SIG-M5 treated with dmso at 0.1 percent for 504 hours (cell line): Measurements from ENCODE around the gene SMAD3.

Source experiments
- DNase-seq: peaks from one replicate; lab custom pipeline; 2025; ENCODE audit not compliant: unreplicated experiment; lab: John Stamatoyannopoulos, UW

Gene SMAD3

DNA sequence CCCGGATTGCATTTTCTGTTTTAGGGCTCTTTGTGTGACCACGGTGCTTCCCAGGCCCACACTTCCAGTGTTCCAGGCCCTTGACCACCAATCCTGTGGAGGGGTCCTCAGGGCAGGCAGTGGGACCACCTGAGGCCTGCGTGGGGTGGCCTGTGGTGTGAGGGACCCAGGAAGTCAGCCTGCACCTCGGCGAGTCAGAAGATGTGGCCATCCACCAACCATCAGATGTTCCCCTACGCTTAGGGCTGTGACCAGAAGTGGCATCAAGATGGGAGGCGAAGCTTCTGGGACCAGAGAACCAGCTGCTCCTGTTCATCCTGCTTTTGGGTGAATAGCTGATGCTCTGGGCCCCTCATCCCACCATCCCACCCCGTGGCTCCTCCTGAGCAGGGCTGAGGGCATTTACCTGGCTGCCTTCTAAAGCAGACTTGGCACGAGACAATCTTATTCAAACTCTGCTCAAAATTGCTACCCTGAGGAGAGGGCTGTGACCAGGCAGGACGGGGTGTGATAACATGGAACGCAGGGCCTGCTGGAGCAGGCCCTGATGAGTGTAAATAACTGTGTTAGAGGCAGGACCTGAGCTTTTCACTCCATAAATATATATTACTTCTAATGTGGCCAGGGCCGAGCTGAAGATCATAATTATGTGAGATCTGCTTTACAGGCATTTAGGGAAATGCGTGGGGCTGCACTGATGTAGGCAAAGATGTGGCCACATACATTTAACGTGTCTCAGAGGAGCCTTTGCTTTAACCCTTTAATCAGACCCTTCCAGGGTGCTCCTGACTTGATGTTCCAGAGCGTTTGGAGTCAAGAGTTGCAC lies 28.8 kb downstream of the SMAD3 start:
- DNase-seq, result no peak

DNA sequence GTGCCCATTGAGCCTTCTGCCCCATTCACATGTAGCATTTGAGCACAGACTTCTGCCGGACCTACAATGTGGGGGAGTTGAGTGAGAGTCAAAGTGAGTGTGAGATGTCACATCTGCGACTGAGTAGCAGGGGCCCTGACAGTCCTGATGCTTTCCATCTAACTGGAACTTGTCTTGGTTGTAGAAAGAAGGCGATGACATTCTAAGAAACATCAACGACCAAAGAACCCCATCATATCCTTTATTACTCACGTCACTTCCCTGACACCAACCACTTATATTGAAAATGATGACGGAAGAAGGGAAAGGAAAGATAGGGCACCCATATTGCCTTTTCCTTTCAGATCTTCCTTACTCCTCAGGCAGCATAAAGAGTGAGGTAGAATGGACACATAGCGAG lies 30.5 kb downstream of the SMAD3 start:
- DNase-seq, result no peak

DNA sequence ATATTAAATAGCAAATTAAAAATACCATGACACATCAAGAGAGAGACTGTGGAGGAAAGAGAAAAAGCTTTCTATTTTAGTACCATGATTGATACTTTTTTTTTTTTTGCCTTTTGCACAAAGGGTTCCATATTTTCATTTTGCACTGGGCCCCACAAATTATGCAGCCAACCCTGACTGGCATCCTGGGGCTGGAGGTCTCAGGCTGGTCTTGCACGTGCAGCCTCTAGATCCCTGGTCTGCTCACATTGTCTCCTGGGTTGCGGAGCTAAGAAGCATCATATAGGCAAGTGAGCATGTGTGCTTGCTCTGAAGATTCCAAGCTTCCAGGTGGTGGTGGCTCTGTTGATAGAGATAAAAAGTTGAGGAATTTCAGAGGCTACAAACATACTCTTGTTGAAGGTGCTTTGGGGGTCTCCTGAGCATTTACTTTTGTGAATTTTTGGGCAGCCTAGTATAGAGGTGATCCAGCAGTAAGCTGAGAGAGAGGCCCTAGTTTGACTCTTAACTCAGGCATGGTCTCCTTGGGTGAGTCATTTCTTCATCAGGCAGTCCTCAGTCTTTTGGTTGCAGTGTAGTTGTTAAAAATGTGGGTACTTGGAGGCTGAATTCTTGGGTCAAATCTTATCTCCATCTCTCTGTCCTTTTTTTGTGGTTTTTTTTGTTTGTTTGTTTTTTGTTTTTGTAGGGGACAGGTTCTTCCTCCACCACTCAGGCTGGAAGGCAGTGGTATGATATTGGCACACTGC lies 31.3 kb downstream of the SMAD3 start:
- no peak for DNase-seq

- DNase-seq, result no peak
Measured at GRCh38 chr15:67097424-67097823, 32.0 kb downstream of the SMAD3 start.

DNA sequence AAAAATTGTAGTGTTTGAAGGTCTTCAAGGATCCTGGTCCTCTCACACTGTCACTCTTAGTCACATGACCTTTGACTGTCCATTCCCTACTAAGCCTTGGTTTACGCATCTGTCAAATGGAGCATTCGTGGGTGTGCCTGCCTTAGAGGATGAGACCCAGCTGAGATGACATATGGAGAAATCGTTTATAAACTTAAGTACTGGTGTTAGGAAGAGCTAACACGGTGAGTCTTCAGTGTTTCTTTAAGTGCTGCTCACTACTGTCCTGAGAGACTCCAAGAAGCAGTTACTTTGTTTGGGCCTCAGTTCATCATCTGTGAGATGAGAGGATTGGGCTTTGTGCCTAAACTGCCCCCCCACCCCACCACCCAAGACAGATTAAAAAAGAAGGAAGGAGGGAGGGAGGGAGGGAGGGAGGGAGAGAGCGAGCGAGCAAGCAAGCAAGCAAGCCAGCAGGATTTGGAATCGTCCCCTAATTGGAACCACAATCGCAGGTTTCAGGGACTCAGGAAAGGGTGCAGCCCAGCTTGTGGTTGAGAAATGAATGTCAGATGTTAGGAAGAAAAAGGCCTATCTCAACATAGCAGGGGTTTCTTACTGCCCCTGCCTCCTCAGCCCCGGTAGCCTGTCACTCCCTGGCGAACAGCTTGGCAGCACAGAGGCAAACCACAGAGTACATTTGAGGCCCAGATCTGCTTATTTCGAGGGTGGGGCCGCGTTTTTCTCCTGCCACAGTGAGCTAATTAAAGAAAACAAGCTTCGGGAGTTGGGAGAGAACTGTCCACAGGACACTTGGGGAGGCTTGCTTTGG lies 32.7 kb downstream of the SMAD3 start:
- DNase-seq, result no peak

GRCh38 chr15:67098768-67099282 lies 33.4 kb downstream of the SMAD3 start:
- no peak for DNase-seq

- DNase-seq, result no peak
Measured at GRCh38 chr15:67100124-67100791, 34.9 kb downstream of the SMAD3 start.

DNA sequence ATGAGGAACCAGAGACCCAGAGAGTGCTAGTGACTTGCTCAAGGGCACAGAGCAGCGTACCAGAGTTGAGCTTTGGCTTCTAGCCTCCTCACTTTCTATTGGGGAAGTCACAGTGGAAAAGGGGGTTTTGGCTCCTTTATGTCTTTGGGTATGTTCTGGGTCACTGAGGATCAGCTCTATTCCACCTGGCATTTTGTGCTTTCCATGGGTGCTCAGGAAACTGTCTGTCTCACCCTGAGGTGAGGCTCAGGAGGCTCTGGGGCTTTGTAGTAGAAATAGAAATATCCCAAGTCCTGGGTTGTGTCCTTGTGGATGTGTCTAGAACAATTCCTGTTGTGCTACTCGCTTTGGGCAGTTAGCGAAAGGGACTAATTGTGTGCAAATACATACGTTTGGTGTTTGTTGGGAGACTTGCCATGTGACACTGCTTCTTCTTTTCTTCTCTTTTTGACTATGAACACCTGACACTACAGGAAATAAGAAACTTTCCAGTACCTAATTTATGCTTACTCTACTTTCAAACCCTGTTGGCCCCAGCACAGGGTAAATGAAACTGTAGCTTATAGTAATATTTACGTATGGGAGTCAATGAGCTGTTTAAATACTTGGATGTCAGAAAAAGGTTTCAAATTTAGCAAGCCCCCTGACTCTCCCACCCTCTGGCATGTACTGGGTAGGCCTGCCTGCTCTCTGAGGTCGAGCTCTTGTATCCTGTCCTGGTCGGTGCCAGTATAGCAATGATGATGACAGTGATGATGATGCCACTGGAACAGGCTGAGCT lies 35.6 kb downstream of the SMAD3 start:
- DNase-seq, result no peak

GRCh38 chr15:67101911-67102598 lies 36.7 kb downstream of the SMAD3 start:
- no peak for DNase-seq

DNA sequence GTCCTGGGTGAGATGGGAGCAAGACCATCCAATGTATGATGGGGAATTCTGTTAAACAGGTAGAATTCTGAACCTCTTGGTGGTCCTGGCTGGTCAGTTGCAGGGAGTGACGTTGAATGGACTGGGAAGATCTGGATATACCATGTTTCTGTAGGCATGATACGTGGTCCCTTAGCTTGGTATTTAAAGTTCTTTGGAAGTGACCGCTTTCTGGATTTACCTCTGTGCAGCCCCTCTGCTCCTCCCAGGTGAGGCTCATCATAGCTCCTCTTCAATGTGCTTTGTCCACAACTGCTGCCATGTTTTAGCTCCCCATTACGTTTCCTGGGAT lies 37.2 kb downstream of the SMAD3 start:
- DNase-seq, result no peak

DNA sequence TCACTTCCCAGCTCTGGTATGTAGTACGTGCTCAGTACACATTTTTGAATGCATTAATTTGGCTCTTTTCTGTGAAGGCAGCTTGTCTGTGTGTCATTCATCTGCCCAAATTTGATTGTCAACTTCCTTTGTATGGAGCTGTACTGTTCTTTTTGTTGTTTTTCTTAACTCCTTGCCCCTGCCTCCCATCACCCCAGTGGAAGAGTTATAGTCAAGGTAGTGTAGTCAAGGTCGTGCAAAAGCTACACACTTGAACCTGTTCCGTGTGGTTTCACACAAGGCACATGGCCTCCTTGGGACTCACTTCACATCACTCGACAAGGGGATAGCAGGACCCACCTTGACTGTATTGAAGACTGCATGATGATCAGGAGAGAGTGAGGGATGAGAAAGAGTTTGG lies 37.6 kb downstream of the SMAD3 start:
- DNase-seq, result no peak

DNA sequence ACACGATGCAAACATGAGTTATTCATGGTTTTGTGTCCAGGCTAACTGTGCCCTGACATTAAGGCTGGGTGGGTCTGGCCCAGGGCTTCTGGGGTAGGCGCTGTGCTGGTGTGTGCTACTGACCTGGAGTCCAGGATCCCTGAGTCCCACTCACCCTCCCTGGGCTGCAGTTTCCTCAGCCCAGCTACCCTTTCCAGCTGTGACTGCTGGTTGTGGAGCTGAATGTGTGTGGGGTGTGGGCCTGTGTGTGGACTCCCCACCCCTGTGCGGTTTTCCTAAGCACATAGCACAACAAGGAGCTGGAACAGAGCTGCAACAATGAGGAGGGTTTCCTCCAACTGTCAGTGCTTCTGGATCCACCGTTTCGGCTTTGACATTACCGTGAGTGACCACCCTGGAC lies 38.0 kb downstream of the SMAD3 start:
- DNase-seq, result no peak

- no peak for DNase-seq
Measured at GRCh38 chr15:67103869-67104268, 38.5 kb downstream of the SMAD3 start.

GRCh38 chr15:67104510-67104909 lies 39.1 kb downstream of the SMAD3 start:
- DNase-seq, result no peak

DNA sequence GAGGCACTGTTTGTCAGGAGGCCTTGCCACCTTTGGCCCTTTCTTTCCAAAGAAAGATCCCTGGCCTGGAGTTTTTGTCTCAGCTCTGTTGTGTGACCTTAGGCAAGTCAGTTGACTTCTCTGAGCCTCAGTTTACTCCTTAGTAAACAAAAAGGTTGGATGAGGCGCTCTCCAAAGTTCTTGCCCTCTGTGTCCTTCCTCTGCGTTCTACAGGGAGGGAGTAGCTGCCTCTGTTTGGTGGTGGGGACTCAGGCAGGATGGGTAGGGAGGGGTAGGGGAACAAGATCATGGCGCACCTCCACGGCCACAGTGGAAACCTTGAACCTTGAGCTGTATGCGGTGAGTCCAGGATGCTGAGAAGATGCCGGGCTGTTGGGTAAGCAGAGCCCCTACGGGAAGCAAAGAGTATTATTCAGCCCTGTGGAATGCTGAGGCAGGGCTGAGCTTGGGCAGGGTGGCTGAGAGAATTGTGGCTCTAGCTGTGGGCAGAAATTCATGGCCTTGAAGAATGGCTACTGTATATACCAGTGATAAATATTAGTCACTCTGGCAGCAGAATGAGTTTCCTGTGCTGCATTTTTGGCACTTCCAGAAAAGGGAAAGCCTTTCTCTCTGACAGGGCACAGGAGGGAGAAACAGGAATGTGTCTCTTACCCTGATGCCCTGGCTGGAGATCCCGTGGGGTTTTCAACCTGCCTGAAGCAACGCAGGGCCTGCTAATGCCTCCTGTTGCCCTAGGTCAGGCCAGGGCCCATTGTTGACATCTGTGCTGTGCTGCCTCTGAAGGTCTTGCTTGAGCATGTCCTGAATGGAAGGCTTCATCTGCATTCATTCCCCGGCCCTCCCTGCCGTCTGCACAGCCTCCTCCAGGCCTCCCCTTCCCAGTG lies 39.9 kb downstream of the SMAD3 start:
- no peak for DNase-seq

- DNase-seq, result no peak
Measured at GRCh38 chr15:67105991-67106763, 40.8 kb downstream of the SMAD3 start.

- no peak for DNase-seq
Measured at GRCh38 chr15:67106764-67107013, 41.3 kb downstream of the SMAD3 start.
